ENCODE measurements around the gene FLACC1.

The FLACC1 gene

GRCh38 chr2:201275069-201275468 lies 82.1 kb downstream of the FLACC1 start:
- TF ChIP-seq SIN3A (IDR thresholded peaks at IDR 0.05; ENCODE audit: borderline replicate concordance, insufficient read depth, low read length) = no peak
- TF ChIP-seq, protein P1, sequence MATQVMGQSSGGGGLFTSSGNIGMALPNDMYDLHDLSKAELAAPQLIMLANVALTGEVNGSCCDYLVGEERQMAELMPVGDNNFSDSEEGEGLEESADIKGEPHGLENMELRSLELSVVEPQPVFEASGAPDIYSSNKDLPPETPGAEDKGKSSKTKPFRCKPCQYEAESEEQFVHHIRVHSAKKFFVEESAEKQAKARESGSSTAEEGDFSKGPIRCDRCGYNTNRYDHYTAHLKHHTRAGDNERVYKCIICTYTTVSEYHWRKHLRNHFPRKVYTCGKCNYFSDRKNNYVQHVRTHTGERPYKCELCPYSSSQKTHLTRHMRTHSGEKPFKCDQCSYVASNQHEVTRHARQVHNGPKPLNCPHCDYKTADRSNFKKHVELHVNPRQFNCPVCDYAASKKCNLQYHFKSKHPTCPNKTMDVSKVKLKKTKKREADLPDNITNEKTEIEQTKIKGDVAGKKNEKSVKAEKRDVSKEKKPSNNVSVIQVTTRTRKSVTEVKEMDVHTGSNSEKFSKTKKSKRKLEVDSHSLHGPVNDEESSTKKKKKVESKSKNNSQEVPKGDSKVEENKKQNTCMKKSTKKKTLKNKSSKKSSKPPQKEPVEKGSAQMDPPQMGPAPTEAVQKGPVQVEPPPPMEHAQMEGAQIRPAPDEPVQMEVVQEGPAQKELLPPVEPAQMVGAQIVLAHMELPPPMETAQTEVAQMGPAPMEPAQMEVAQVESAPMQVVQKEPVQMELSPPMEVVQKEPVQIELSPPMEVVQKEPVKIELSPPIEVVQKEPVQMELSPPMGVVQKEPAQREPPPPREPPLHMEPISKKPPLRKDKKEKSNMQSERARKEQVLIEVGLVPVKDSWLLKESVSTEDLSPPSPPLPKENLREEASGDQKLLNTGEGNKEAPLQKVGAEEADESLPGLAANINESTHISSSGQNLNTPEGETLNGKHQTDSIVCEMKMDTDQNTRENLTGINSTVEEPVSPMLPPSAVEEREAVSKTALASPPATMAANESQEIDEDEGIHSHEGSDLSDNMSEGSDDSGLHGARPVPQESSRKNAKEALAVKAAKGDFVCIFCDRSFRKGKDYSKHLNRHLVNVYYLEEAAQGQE (IDR thresholded peaks at IDR 0.05; ENCODE audit: insufficient read depth in 1 of 2, low read depth in 2 of 2, low read length in 2 of 2) = no peak
- no peak for TF ChIP-seq TAF1 (IDR thresholded peaks at IDR 0.05; ENCODE audit: borderline replicate concordance, insufficient read depth, low read length)
- TF ChIP-seq POLR2AphosphoS5 (IDR thresholded peaks at IDR 0.05; ENCODE audit: low read depth, low read length) = no peak
- TF ChIP-seq FOXP2 (optimal IDR thresholded peaks at IDR 0.05; ENCODE audit: borderline replicate concordance, extremely low read depth, extremely low read length, insufficient read depth) = no peak

GRCh38 chr2:201273330-201273983 lies 83.7 kb downstream of the FLACC1 start:
- no peak for TF ChIP-seq TAF1 (IDR thresholded peaks at IDR 0.05; ENCODE audit: borderline replicate concordance, insufficient read depth, low read length)
- TF ChIP-seq, protein P1 (IDR thresholded peaks at IDR 0.05; ENCODE audit: insufficient read depth in 1 of 2, low read depth in 2 of 2, low read length in 2 of 2) = no peak
- no peak for TF ChIP-seq SIN3A (IDR thresholded peaks at IDR 0.05; ENCODE audit: borderline replicate concordance, insufficient read depth, low read length)
- no peak for TF ChIP-seq POLR2AphosphoS5 (IDR thresholded peaks at IDR 0.05; ENCODE audit: low read depth, low read length)
- TF ChIP-seq FOXP2 (optimal IDR thresholded peaks at IDR 0.05; ENCODE audit: borderline replicate concordance, extremely low read depth, extremely low read length, insufficient read depth) = no peak

DNA sequence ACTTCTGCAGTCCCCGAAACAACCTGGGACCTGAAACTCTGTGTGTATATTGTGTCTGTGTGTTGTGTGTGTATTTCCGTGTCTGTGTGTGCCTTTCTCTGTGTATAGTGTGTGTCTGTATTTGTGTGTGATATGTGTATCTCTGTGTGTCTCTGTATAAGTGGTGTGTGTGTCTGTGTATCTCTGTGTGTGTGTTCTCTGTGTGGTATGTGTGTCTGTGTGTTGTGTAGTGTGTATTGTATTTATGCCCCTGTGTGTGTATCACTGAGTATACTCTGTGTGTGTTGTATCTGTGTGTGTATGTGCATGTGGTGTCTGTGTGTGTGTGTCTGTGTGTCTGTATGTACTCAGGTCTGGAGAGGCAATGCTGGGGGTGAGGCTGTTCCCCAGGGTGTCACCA lies 85.2 kb downstream of the FLACC1 start:
- TF ChIP-seq POLR2AphosphoS5 (IDR thresholded peaks at IDR 0.05; ENCODE audit: low read depth, low read length) (no peak), TAF1 (IDR thresholded peaks at IDR 0.05; ENCODE audit: borderline replicate concordance, insufficient read depth, low read length) (no peak), FOXP2 (optimal IDR thresholded peaks at IDR 0.05; ENCODE audit: borderline replicate concordance, extremely low read depth, extremely low read length, insufficient read depth) (no peak), SIN3A (IDR thresholded peaks at IDR 0.05; ENCODE audit: borderline replicate concordance, insufficient read depth, low read length) (no peak)
- TF ChIP-seq, protein P1 (IDR thresholded peaks at IDR 0.05; ENCODE audit: insufficient read depth in 1 of 2, low read depth in 2 of 2, low read length in 2 of 2) = no peak

- TF ChIP-seq SIN3A (IDR thresholded peaks at IDR 0.05; ENCODE audit: borderline replicate concordance, insufficient read depth, low read length) (no peak), TAF1 (IDR thresholded peaks at IDR 0.05; ENCODE audit: borderline replicate concordance, insufficient read depth, low read length) (no peak), POLR2AphosphoS5 (IDR thresholded peaks at IDR 0.05; ENCODE audit: low read depth, low read length) (no peak), FOXP2 (optimal IDR thresholded peaks at IDR 0.05; ENCODE audit: borderline replicate concordance, extremely low read depth, extremely low read length, insufficient read depth) (no peak)
- TF ChIP-seq, protein P1 (IDR thresholded peaks at IDR 0.05; ENCODE audit: insufficient read depth in 1 of 2, low read depth in 2 of 2, low read length in 2 of 2) = no peak
Measured at GRCh38 chr2:201270293-201271001, 86.7 kb downstream of the FLACC1 start.
